Right atrium auricular region (tissue), 2 donors: ENCODE measurements around the gene C4BPA. TPM values are rescaled to one million over a fixed set of nuclear protein-coding genes. Genes with fewer than 3 reads are reported as not detected.

ENCODE experiments used
- DNase-seq: peaks from one replicate; pipeline ENCODE4 v3.0.0-alpha.2; 2019; ENCODE audit warnings: low spot score
- H3K27ac ChIP-seq, 2 donors: fragments of 200-600 bp; sonication (generic); 1 replicate in 1 of 2; 2 replicates in 1 of 2; pipeline ENCODE4 v1.5.1; 2016 to 2019
- H3K27me3 ChIP-seq, 2 donors: fragments of 200-600 bp; sonication (generic); one replicate each; pipeline versions ENCODE4 v1.5.1 to v1.6.0; 2017 to 2019
- H3K36me3 ChIP-seq: fragments of 200-600 bp; sonication (generic); one replicate; pipeline ENCODE4 v1.5.1; 2016
- H3K4me1 ChIP-seq, 2 donors: fragments of 200-600 bp; sonication (generic); one replicate each; pipeline versions ENCODE4 v1.5.1 to v1.6.0; 2017 to 2019
- H3K4me3 ChIP-seq, 2 donors: fragments of 200-600 bp; sonication (generic); 1 replicate in 1 of 2; 2 replicates in 1 of 2; pipeline ENCODE4 v1.5.1; 2017 to 2019; ENCODE audit warnings: mild to moderate bottlenecking in 1 of 2, moderate library complexity in 1 of 2
- H3K9me3 ChIP-seq, 2 donors: fragments of 200-600 bp; sonication (generic); one replicate each; pipeline ENCODE4 v1.5.1; 2019
- CTCF ChIP-seq, 2 donors: fragments of 200-600 bp; sonication (generic); IDR thresholded peaks; one replicate each; pipeline ENCODE4 v1.5.1; 2019; ENCODE audit warnings: antibody characterized with exemption in 2 of 2
- total RNA-seq, 2 donors: library from RNA; depleted of rRNA; stranded (reverse); fragments of >200 nt; gene quantifications; one replicate each; pipeline ENCODE4 v1.1.0, GENCODE V29; 2016

Gene C4BPA
- total RNA-seq, 2 donors from 2014 or later, result 3.6 TPM; not detected in 1

- no peak overlapping the region for H3K27ac ChIP-seq
- no peak overlapping the region for H3K4me3 ChIP-seq
- no peaks in the 10 kb centered on the region for H3K36me3 ChIP-seq
- H3K27me3 ChIP-seq, result no peaks in the 10 kb centered on the region
- DNase-seq, result no peak
- H3K9me3 ChIP-seq, result no peaks in the 10 kb centered on the region
- no peaks in the 10 kb centered on the region for H3K4me1 ChIP-seq
- no peak for TF ChIP-seq CTCF (IDR thresholded peaks at IDR 0.05)
Observed at GRCh38 chr1:207191061-207191460, 87.0 kb downstream of the C4BPA start.

- Histone ChIP-seq H3K27me3 (no peaks in the 10 kb centered on the region), H3K4me3 (no peak overlapping the region), H3K9me3 (no peaks in the 10 kb centered on the region), H3K27ac (no peak overlapping the region), H3K4me1 (no peaks in the 10 kb centered on the region), H3K36me3 (no peaks in the 10 kb centered on the region)
- no peak for DNase-seq
- no peak for TF ChIP-seq CTCF (IDR thresholded peaks at IDR 0.05)
Observed at GRCh38 chr1:207191776-207192175, 87.7 kb downstream of the C4BPA start.

- H3K36me3 ChIP-seq, result no peaks in the 10 kb centered on the region
- no peaks in the 10 kb centered on the region for H3K9me3 ChIP-seq
- H3K27ac ChIP-seq, result no peak overlapping the region
- no peak overlapping the region for H3K4me3 ChIP-seq
- TF ChIP-seq CTCF (IDR thresholded peaks at IDR 0.05), result no peak
- no peaks in the 10 kb centered on the region for H3K27me3 ChIP-seq
- no peak for DNase-seq
- H3K4me1 ChIP-seq, result no peaks in the 10 kb centered on the region
Observed at GRCh38 chr1:207194197-207194596, 90.2 kb downstream of the C4BPA start.

Other genes starting within 250 kb of the C4BPA start
- gene IL20, start 238.6 kb upstream of the C4BPA start, total RNA-seq, result under 1 TPM in 1 of 2 donors, not detected in 1; 0.20 TPM
- 1 to 10 TPM in 1 of 2 donors, not detected in 1; 1.1 TPM for gene IL24, start 206.8 kb upstream of the C4BPA start, total RNA-seq
- gene FCMR, start 182.3 kb upstream of the C4BPA start, total RNA-seq, result 1 to 10 TPM; 1.3 to 5.0 TPM
- not detected for gene PIGR, start 157.8 kb upstream of the C4BPA start, total RNA-seq
- not detected for gene FCAMR, start 133.8 kb upstream of the C4BPA start, total RNA-seq
- under 1 TPM; 0.07 to 0.35 TPM for gene C1orf116, start 71.5 kb upstream of the C4BPA start, total RNA-seq
- gene YOD1, start 53.0 kb upstream of the C4BPA start, total RNA-seq, result 1 to 10 TPM; 3.5 to 4.7 TPM
- 10 to 100 TPM; 11.8 to 27.5 TPM for gene PFKFB2, start 51.0 kb upstream of the C4BPA start, total RNA-seq
- not detected for gene C4BPB, start 15.4 kb upstream of the C4BPA start, total RNA-seq
- 100 to 1,000 TPM; 109 to 117 TPM for gene CD55, start 217.4 kb downstream of the C4BPA start, total RNA-seq